HS-5 (cell line): ENCODE measurements around the gene UBE2I.

Experiments
- DNase-seq: peaks from one replicate; pipeline ENCODE4 v3.0.0-alpha.2; 2012; ENCODE audit warnings: low read depth

Gene UBE2I

GRCh38 chr16:1330931-1331711 is 21.7 kb downstream of the UBE2I start:
- DNase-seq, result no peak

GRCh38 chr16:1331712-1332617 is 22.5 kb downstream of the UBE2I start:
- no peak for DNase-seq

GRCh38 chr16:1332618-1333148 is 23.2 kb downstream of the UBE2I start:
- no peak for DNase-seq

GRCh38 chr16:1333149-1333812 is 23.8 kb downstream of the UBE2I start, which contains the start of gene BAIAP3:
BAIAP3 (plus strand) TSS chr16:1333645; CDS start chr16:1338550, 4,905 bp downstream.
- no peak for DNase-seq

GRCh38 chr16:1333854-1334700 is 24.6 kb downstream of the UBE2I start:
- no peak for DNase-seq

GRCh38 chr16:1334739-1335138 is 25.3 kb downstream of the UBE2I start:
- DNase-seq, result no peak

- DNase-seq, result no peak
Observed at GRCh38 chr16:1335211-1335971, 26.0 kb downstream of the UBE2I start.

GRCh38 chr16:1335996-1336395 is 26.6 kb downstream of the UBE2I start:
- no peak for DNase-seq

GRCh38 chr16:1336619-1337018 is 27.2 kb downstream of the UBE2I start:
- no peak for DNase-seq

- no peak for DNase-seq
Observed at GRCh38 chr16:1337486-1337885, 28.1 kb downstream of the UBE2I start.

- DNase-seq, result no peak
Observed at GRCh38 chr16:1338119-1338730, 28.8 kb downstream of the UBE2I start.

GRCh38 chr16:1338855-1339675 is 29.6 kb downstream of the UBE2I start:
- DNase-seq, result no peak

GRCh38 chr16:1340730-1341494 is 31.5 kb downstream of the UBE2I start:
- DNase-seq, result no peak

- no peak for DNase-seq
Observed at GRCh38 chr16:1341495-1342420, 32.3 kb downstream of the UBE2I start.

GRCh38 chr16:1342526-1343427 is 33.3 kb downstream of the UBE2I start:
- DNase-seq, result peak; percentile 64
